SK-N-SH (cell line): Measurements from ENCODE around the gene CTSS. TPM values are rescaled to one million over a fixed set of nuclear protein-coding genes. Genes with fewer than 3 reads are reported as not detected.

Experiments
- CTCF ChIA-PET: fragments of 300-600, 350-600 bp; formaldehyde crosslinking; extraction: SDS; loops from one replicate; lab custom pipeline; 2021; lab: Yijun Ruan, JAX
- POLR2A ChIA-PET: fragments of 350-600 bp; sonication (Branson Sonifier 250); formaldehyde crosslinking; extraction: SDS; loops from one replicate; lab custom pipeline; 2020; ENCODE audit warnings: antibody characterized with exemption, inconsistent platforms; lab: Yijun Ruan, JAX
- DNase-seq: peaks from one replicate; pipeline ENCODE4 v3.0.0; 2012
- H2AFZ ChIP-seq: fragments of 200-600 bp; sonication (generic); 2 replicates; pipeline ENCODE4 v1.8.1; 2016; ENCODE audit warnings: antibody characterized with exemption, mild to moderate bottlenecking, low read depth
- H3F3A ChIP-seq: fragments of 200-600 bp; sonication (generic); replicated peaks from 2 replicates; pipeline ENCODE3; 2016; ENCODE audit warnings: antibody characterized with exemption, mild to moderate bottlenecking; ENCODE audit not compliant: insufficient read depth
- H3K27ac ChIP-seq, 2 experiments: fragments of 200-500 bp in 1 of 2; fragments of 200-600 bp in 1 of 2; sonication (Bioruptor generic) in 1 of 2; sonication (generic), shearing (Covaris generic) in 1 of 2; 2 replicates each; pipeline versions ENCODE4 v1.5.1 to v1.6.1; 2014 to 2016; ENCODE audit warnings: low read depth in 2 of 2, inconsistent platforms in 1 of 2, low read length in 1 of 2, mild to moderate bottlenecking in 1 of 2, mixed read lengths in 1 of 2
- H3K27me3 ChIP-seq: fragments of 200-600 bp; sonication (generic), shearing (Covaris generic); 2 replicates; pipeline ENCODE4 v1.6.1; 2016; ENCODE audit warnings: mixed run types; ENCODE audit not compliant: insufficient read depth
- H3K36me3 ChIP-seq, 2 experiments: fragments of 200-500 bp in 1 of 2; fragments of 200-600 bp in 1 of 2; sonication (Bioruptor generic) in 1 of 2; sonication (generic) in 1 of 2; replicated peaks in 1 of 2; 2 replicates each; pipeline versions ENCODE3 to v1.5.1; 2014 to 2016; ENCODE audit warnings: low read length in 1 of 2, mild to moderate bottlenecking in 1 of 2; ENCODE audit not compliant: insufficient read depth in 2 of 2, control insufficient read depth in 1 of 2
- H3K4me1 ChIP-seq, 2 experiments: fragments of 200-500 bp in 1 of 2; fragments of 200-600 bp in 1 of 2; sonication (Bioruptor generic) in 1 of 2; sonication (generic), shearing (Covaris generic) in 1 of 2; 2 replicates each; pipeline versions ENCODE4 v1.5.1 to v1.6.1; 2014 to 2016; ENCODE audit warnings: low read depth in 1 of 2, low read length in 1 of 2, mixed run types in 1 of 2; ENCODE audit not compliant: insufficient read depth in 2 of 2, control insufficient read depth in 1 of 2
- H3K4me2 ChIP-seq: fragments of 200-600 bp; sonication (generic), shearing (Covaris generic); 2 replicates; pipeline ENCODE4 v1.6.1; 2017; ENCODE audit warnings: mixed run types
- H3K4me3 ChIP-seq, 2 experiments: fragments of 200-500 bp in 1 of 2; fragments of 200-600 bp in 1 of 2; sonication (Bioruptor generic) in 1 of 2; sonication (generic), shearing (Covaris generic) in 1 of 2; 2 replicates each; pipeline versions ENCODE4 v1.5.1 to v1.8.1; 2014 to 2016; ENCODE audit warnings: low read depth in 2 of 2, inconsistent platforms in 1 of 2, low read length in 1 of 2, mild to moderate bottlenecking in 1 of 2, mixed read lengths in 1 of 2, moderate library complexity in 1 of 2
- H3K79me2 ChIP-seq: fragments of 200-600 bp; sonication (generic); 2 replicates; pipeline ENCODE4 v1.8.1; 2017; ENCODE audit warnings: mild to moderate bottlenecking; ENCODE audit not compliant: insufficient read depth
- H3K9ac ChIP-seq: fragments of 200-600 bp; sonication (generic); 2 replicates; pipeline ENCODE4 v1.6.1; 2017; ENCODE audit warnings: mixed run types
- H3K9me2 ChIP-seq: fragments of 200-600 bp; sonication (generic); 2 replicates; pipeline ENCODE4 v1.6.1; 2017; ENCODE audit warnings: mixed run types
- H3K9me3 ChIP-seq: fragments of 200-600 bp; sonication (generic); 2 replicates; pipeline ENCODE4 v1.6.1; 2017; ENCODE audit warnings: mixed run types, mild to moderate bottlenecking, moderate library complexity
- H4K20me1 ChIP-seq: fragments of 200-600 bp; sonication (generic); 2 replicates; pipeline ENCODE4 v1.6.1; 2017; ENCODE audit warnings: mild to moderate bottlenecking, mixed run types; ENCODE audit not compliant: insufficient read depth
- CHD2 ChIP-seq: fragments of 150-350 bp; IDR thresholded peaks from 2 replicates; pipeline ENCODE4 v1.6.1; 2018; ENCODE audit warnings: low read length; ENCODE audit not compliant: partially characterized antibody
- CTCF ChIP-seq: fragments of 200-600 bp; sonication (generic); IDR thresholded peaks from 2 replicates; pipeline ENCODE4 v1.6.1; 2017; ENCODE audit warnings: antibody characterized with exemption, mild to moderate bottlenecking, moderate library complexity
- FOSL2 ChIP-seq: IDR thresholded peaks from 2 replicates; pipeline ENCODE4 v1.4.0; 2012; ENCODE audit warnings: low read depth, mild to moderate bottlenecking, moderate library complexity, borderline replicate concordance
- FOXJ3 ChIP-seq: sonication (generic); formaldehyde crosslinking; IDR thresholded peaks from 2 replicates; pipeline ENCODE4 v1.5.1; 2020; ENCODE audit warnings: mild to moderate bottlenecking, missing genetic modification reagents
- FOXM1 ChIP-seq: IDR thresholded peaks from 2 replicates; pipeline ENCODE4 v1.4.0; 2012; ENCODE audit warnings: low read depth, mild to moderate bottlenecking
- GATA2 ChIP-seq: sonication (generic); formaldehyde crosslinking; IDR thresholded peaks from 2 replicates; pipeline ENCODE4 v1.5.0; 2020; ENCODE audit warnings: mild to moderate bottlenecking, missing genetic modification reagents
- MEF2A ChIP-seq: IDR thresholded peaks from 2 replicates; pipeline ENCODE4 v1.4.0; 2012; ENCODE audit warnings: low read depth, borderline replicate concordance
- MXI1 ChIP-seq: IDR thresholded peaks from 2 replicates; pipeline ENCODE4 v1.6.1; 2012; ENCODE audit warnings: mild to moderate bottlenecking, low read depth, low read length, improper control_type of control experiment
- NFIC ChIP-seq: IDR thresholded peaks from 2 replicates; pipeline ENCODE4 v1.4.0; 2012; ENCODE audit warnings: borderline replicate concordance
- NRF1 ChIP-seq: IDR thresholded peaks from 2 replicates; pipeline ENCODE4 v1.6.1; 2012; ENCODE audit warnings: low read depth, mild to moderate bottlenecking, low read length
- POLR2AphosphoS5 ChIP-seq: IDR thresholded peaks from 2 replicates; pipeline ENCODE4 v1.6.1; 2012; ENCODE audit warnings: low read depth, low read length
- RXRA ChIP-seq: IDR thresholded peaks from 2 replicates; pipeline ENCODE4 v1.4.0; 2012; ENCODE audit warnings: low read depth, mild to moderate bottlenecking, borderline replicate concordance
- TEAD4 ChIP-seq: IDR thresholded peaks from 2 replicates; pipeline ENCODE4 v1.4.0; 2012; ENCODE audit warnings: mild to moderate bottlenecking, borderline replicate concordance; ENCODE audit not compliant: insufficient read depth
- USF2 ChIP-seq: fragments of 150-350 bp; IDR thresholded peaks from 2 replicates; pipeline ENCODE4 v1.6.1; 2017; ENCODE audit warnings: antibody characterized with exemption, low read length, low read depth, borderline replicate concordance
- WGBS: methylation state at CpG from one replicate; pipeline ENCODE4 v1.1.6; 2017; ENCODE audit warnings: low lambda C conversion rate; 5-methylcytosine and 5-hydroxymethylcytosine counted together
- polyA plus RNA-seq, 3 experiments: library from polyadenylated mRNA; depleted of rRNA; stranded (reverse); fragments of >200 nt; gene quantifications; 2 replicates each; pipeline ENCODE4 v1.2.3, GENCODE V29; 2012
- TF ChIP-seq, protein P1 (sequence below): IDR thresholded peaks from 2 replicates; pipeline ENCODE4 v1.4.0; 2012; ENCODE audit warnings: low read depth, borderline replicate concordance

Gene CTSS
- polyA plus RNA-seq, 1 of the 3 experiments (the other 2 are of a cell fraction) = 1.4 TPM

- ChIA-PET CTCF (interaction anchor here (0.7 kb wide), 1 partner anchor 64 kb away, joined by 3 read pairs; no protein-coding TSS in a partner anchor), POLR2A (no interaction called here)
- no peaks in the 10 kb centered on the region for H3K79me2 ChIP-seq
These were observed 41.2 kb downstream of the CTSS start for GRCh38 chr1:150724336-150724735.

More at GRCh38 chr1:150724336-150724735, 41.2 kb downstream of the CTSS start:
- no peak overlapping the region for H3K27ac ChIP-seq
- H3K9ac ChIP-seq = no peak overlapping the region
- no peak for DNase-seq
- 66% methylated on average over 2 of the region's 2 CpGs for WGBS
- no peaks in the 10 kb centered on the region for H4K20me1 ChIP-seq
- H3K36me3 ChIP-seq = no peaks in the 10 kb centered on the region
- no peak overlapping the region for H3K4me2 ChIP-seq
- no peak overlapping the region for H3K4me3 ChIP-seq
- no peaks in the 10 kb centered on the region for H3K4me1 ChIP-seq
- no peak overlapping the region for H2AFZ ChIP-seq
- H3K9me2 ChIP-seq = no peaks in the 10 kb centered on the region
- TF ChIP-seq MEF2A (no peak), GATA2 (CRISPR knock-in tag) (no peak), RXRA (no peak), FOXJ3 (no peak), CTCF (no peak), NRF1 (no peak), MXI1 (no peak), NFIC (no peak), USF2 (no peak), TEAD4 (no peak), FOXM1 (no peak), CHD2 (no peak), POLR2AphosphoS5 (no peak), FOSL2 (no peak)
- TF ChIP-seq, protein P1, sequence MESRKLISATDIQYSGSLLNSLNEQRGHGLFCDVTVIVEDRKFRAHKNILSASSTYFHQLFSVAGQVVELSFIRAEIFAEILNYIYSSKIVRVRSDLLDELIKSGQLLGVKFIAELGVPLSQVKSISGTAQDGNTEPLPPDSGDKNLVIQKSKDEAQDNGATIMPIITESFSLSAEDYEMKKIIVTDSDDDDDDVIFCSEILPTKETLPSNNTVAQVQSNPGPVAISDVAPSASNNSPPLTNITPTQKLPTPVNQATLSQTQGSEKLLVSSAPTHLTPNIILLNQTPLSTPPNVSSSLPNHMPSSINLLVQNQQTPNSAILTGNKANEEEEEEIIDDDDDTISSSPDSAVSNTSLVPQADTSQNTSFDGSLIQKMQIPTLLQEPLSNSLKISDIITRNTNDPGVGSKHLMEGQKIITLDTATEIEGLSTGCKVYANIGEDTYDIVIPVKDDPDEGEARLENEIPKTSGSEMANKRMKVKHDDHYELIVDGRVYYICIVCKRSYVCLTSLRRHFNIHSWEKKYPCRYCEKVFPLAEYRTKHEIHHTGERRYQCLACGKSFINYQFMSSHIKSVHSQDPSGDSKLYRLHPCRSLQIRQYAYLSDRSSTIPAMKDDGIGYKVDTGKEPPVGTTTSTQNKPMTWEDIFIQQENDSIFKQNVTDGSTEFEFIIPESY = no peak
- TF ChIP-seq, all 33 proteins: peak for 0
- Histone ChIP-seq H3K9me3 (no peaks in the 10 kb centered on the region), H3F3A (no peaks in the 10 kb centered on the region), H3K27me3 (no peaks in the 10 kb centered on the region)
